ENCODE data around the gene NAGPA.
"Not testable (repeated sequence)": the region's sequence is repeated elsewhere in the genome, so short reads cannot be mapped to it uniquely, and the experiment has no call there.

The NAGPA gene, protein sequence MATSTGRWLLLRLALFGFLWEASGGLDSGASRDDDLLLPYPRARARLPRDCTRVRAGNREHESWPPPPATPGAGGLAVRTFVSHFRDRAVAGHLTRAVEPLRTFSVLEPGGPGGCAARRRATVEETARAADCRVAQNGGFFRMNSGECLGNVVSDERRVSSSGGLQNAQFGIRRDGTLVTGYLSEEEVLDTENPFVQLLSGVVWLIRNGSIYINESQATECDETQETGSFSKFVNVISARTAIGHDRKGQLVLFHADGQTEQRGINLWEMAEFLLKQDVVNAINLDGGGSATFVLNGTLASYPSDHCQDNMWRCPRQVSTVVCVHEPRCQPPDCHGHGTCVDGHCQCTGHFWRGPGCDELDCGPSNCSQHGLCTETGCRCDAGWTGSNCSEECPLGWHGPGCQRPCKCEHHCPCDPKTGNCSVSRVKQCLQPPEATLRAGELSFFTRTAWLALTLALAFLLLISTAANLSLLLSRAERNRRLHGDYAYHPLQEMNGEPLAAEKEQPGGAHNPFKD

GRCh38 chr16:5033256-5034166, at the start of gene NAGPA:
TSS of gene NAGPA (minus strand) at chr16:5033935. CDS start at chr16:5033914, 21 bp downstream.
- DNase-seq = peak; percentile 82 to 85

DNA sequence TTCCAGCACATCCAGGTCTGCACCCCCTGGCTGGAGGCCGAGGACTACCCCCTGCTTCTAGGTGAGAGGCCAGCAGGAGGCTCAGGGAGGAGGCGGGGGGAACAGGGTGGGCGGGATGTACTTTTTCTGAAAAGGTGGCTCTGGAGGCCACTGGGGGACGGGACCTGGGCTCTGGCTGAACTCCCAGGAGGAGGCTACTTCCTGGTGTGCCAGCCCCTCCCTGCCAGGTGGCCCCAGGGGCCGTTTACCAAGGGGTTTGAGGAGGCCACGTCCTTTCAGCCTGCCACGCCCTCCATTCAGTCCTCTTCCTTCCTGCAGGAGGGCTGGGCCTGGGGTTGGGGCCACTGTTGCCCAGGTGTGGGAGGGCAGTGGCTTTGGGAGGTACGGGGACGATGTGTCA, 47.3 kb upstream of the NAGPA start:
- not testable (repeated sequence) for DNase-seq

DNA sequence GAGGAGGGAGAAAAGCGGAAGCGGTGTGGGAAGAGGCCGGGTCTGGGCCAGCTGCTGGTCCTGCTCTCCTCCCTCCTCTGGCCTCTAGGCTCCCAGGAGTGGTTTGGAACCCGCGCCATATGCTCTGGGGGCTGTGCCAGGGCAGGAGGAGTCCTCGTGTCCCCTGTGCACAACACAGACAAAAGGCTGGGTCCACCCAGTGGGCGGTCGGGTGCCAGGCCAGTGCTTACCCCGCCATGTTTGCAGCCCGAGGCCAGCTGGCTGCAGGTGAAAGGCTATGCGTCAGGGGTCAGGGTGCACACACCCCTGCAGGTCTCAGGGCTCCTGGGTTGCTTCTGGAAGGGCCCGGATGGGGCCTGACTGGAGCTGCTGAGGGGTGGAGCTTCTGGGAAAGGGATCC, 46.7 kb upstream of the NAGPA start:
- not testable (repeated sequence) for DNase-seq

DNA sequence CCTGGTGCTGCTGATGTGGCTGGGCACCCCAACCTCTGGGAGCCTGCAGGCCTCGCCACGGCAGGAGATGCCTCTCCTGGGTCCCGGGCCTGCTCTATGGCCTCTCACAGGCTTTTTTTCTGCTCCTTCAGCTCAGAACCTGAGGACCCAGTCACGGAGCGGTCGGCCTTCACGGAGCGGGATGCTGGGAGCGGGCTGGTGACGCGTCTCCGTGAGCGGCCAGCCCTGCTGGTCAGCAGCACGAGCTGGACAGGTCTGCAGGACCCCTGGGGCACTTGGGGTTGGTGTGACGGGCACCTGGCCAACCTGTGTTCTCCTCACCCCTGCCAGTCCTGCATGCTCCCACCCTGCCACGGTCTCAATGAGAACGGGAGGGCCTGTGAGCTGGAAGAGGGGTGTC, 44.9 kb upstream of the NAGPA start:
- DNase-seq = no peak

GRCh38 chr16:5077304-5077703, 43.6 kb upstream of the NAGPA start:
- DNase-seq = no peak

DNA sequence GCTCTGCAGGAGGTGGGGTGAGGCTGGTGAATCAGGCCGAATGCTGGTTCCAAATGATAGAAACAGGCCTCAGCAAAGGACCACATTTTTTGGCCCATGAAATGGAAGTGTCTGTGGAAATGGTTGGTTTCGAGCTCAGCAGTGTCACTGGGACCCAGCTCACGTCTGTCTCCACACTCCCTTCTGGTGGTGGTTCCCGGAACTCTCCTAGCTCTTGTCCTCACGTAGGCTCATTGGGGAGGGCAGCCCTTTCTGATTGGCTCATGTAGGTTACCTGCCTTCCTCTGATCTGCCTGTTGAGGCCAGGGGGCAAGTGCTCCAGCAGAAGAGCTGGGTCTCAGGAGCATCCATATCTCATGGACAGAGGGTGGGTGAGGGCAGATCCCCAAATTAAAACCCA, 41.9 kb upstream of the NAGPA start:
- no peak for DNase-seq

GRCh38 chr16:5073771-5074170, 40.0 kb upstream of the NAGPA start:
- not testable (repeated sequence) for DNase-seq

DNA sequence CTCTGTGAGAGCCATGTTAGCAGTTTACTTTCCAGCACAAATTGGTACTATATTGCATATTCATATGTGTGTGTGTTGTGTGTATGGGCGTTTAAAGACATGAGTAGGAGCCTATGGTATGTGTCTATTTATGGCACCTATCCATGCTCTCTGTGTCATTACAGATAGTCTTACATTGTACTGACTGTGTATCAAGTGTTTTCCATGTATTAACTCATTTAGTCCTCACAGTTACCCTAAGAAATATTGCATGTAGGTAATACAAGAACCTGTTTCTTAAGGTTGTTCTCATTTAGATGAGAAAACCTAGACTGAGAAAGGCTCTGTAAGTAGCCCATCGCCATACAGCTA, 39.5 kb upstream of the NAGPA start:
- no peak for DNase-seq

GRCh38 chr16:5072334-5073278, 38.9 kb upstream of the NAGPA start:
- DNase-seq = no peak

- DNase-seq = peak; percentile 91
Measured at GRCh38 chr16:5071681-5072333, 38.1 kb upstream of the NAGPA start, which contains the start of gene ALG1. TSS of gene ALG1 (plus strand) at chr16:5071843. CDS start at chr16:5071850, 7 bp downstream.

- DNase-seq = no peak
Measured at GRCh38 chr16:5071341-5071680, 37.6 kb upstream of the NAGPA start.

DNA sequence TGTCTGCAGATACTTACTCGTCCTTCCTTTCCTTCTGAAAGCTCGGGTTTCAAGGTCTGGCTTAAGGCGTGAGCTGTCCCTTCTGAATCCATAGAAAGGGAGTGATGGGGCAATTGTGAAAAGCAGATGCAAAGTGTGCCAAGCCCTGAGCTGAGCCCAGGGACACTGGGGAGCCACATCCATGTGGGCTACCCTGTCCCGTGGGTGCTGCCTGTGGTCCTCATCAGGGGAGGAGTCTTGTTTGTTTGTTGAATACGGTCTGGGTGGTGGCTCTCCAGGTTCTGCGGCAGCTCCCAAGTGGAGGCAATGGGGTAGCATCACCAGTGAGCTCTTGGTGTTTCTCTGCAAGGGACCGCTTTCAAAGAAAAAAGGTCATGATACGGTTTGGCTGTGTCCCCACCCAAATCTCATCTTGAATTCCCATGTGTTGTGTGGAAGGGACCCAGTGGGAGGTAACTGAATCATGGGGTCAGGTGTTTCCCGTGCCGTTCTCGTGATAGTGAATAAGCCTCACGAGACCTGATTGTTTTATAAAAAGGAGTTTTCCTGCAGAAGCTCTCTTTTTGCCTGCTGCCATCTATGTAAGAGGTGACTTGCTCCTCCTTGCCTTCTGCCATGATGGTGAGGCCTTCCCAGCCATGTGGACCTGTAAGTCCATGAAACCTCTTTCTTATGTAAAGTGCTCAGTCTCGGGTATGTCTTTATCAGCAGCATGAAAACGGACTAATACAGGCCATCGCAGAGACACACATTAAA, 36.9 kb upstream of the NAGPA start:
- no peak for DNase-seq

DNA sequence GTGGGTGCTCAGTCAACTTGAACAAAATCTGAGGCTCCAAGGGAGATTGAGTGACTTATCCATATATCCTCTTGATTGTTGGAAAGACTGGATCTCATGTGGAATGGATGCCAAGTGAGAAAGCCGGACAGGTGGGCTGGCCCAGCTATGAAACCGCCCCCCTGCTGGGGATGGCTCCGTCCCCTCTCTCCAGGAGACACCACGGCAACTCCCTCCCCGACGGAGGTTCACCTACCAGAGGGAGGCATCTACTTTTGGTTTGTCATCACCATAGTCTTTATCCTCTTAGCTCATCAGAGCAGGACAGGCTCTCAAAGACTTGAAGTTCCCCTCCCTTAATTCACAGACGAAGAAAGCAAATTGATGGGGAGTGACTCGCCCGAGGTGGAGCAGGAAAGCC, 36.1 kb upstream of the NAGPA start:
- no peak for DNase-seq

DNA sequence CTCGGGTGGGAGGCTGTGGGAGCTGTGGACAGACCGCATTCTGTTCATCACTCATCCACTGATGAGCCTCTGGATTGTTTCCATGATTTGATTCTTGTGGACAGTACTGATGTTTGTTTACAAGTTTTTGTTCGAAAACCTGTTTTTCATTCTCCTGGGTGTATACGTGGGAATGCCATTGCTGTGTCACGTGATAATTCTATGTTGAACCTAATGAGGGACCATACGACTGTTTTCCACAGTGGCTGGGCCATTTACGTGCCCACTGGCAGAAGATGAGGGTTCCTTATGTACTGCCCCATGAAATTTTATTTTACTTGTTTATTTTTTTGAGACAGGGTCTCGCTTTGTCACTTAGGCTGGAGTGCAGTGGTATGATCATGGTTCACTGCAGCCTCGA, 35.3 kb upstream of the NAGPA start:
- no peak for DNase-seq

DNA sequence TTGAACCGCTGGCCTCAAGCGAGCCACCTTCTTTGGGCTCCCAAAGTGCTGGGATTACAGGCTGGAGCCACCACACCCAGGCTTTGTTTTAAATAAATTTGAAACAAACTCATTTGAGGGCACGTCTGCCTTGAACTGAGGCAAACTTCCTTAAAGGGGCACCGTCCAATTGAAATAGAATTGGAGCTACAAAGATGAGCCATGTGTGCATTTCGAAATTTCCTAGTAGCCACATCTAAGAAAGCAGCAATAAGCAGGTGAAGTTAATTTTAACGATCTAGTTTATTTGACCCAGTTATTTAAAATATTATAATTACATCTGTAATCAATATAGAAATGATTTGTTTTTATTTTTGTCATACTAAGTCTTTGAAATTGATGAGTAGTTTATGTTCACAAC, 32.8 kb upstream of the NAGPA start:
- no peak for DNase-seq

GRCh38 chr16:5065813-5066212, 32.1 kb upstream of the NAGPA start, which contains the start of gene C16orf89:
TSS of gene C16orf89 (minus strand) at chr16:5065956. CDS start at chr16:5065908, 48 bp downstream.
- DNase-seq = no peak

- DNase-seq = no peak
Measured at GRCh38 chr16:5065326-5065725, 31.6 kb upstream of the NAGPA start.

DNA sequence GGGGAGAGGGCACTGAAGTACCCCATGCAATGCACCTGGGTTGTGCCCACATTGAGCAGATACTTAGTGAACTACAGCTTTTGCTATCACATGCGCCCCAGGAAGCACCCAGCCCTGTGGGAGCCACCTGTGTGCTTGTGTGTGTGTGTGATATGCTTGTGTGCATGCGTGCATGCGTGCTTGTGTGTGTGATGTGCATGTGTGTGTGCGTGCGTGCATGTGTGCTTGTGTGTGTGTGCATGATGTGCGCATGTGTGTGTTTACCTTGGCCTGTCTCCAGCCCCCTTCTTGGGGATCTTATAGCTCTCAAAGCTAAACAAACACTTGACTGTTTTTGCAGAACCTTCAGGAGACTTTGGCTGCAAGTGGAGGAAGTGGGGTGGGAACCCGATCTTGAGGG, 31.2 kb upstream of the NAGPA start:
- DNase-seq = no peak

GRCh38 chr16:5062790-5063765, 29.3 kb upstream of the NAGPA start:
- no peak for DNase-seq

DNA sequence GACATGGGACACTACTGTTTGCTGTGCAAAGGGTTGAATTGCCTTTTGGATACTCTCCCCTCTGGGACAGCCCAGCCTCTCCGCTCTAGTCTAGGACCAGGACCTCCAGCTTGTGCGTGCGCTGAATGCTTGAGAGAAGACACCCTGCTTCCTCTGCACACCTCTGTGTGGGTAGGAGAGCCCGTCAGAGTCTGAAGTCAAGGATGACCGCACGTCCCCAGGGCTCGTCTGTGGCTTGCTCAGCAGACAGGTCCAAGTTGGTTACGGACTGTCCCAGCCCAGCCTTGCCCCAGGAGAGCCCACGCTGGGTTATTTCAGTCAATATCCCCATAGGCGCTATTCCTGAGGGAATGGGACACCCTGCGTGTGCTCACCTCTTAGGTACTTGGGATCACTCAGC, 28.3 kb upstream of the NAGPA start:
- no peak for DNase-seq
